Measurements from ENCODE around the gene TMIGD3.

TMIGD3 gene

DNA sequence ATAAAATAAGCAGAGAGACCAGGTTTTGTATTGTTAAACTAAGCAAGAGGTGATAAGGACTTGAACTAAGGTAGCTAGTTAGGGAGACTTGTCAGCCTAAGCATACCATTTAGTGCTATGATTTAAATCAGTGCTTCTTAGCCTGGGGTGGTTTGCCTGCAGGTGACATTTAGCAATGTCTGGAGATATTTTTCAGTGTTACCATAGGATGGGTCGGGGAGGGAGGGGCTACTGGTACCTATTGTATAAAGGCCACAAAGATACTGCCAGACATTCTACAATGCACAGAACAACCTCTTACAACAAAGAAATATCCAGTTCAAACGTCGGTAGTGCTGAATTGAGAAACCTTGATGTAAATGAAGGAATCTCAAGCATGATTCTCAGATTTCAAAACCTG is 50.9 kb downstream of the TMIGD3 start:
- TF ChIP-seq, protein P1, sequence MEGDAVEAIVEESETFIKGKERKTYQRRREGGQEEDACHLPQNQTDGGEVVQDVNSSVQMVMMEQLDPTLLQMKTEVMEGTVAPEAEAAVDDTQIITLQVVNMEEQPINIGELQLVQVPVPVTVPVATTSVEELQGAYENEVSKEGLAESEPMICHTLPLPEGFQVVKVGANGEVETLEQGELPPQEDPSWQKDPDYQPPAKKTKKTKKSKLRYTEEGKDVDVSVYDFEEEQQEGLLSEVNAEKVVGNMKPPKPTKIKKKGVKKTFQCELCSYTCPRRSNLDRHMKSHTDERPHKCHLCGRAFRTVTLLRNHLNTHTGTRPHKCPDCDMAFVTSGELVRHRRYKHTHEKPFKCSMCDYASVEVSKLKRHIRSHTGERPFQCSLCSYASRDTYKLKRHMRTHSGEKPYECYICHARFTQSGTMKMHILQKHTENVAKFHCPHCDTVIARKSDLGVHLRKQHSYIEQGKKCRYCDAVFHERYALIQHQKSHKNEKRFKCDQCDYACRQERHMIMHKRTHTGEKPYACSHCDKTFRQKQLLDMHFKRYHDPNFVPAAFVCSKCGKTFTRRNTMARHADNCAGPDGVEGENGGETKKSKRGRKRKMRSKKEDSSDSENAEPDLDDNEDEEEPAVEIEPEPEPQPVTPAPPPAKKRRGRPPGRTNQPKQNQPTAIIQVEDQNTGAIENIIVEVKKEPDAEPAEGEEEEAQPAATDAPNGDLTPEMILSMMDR (IDR thresholded peaks at IDR 0.05; ENCODE audit: low read depth, low read length, missing control alignments), result no peak
- H3K4me3 ChIP-seq (ENCODE audit: low read depth, low read length), result no peak overlapping the region
- DNase-seq (ENCODE audit: low read depth), result no peak

DNA sequence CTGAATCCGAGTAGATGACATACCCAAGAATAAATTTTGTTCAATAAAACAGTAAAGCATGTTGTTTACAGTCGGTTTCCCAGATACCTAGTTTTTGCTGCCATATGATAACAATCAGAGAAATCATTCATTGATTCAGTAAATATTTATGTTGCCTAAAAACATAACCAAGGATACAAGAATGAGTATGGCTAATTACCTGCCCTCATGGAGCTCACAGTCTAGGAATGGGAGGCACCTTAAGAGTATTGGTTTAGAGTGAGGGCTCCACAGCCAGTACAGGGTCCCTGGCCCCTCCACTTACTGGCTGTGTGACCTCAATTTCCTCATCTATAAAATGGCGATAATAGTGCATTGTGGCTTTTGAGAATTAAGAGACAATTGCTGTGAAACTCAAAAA is 53.2 kb downstream of the TMIGD3 start:
- peak overlapping the region; percentile 96 for H3K4me3 ChIP-seq (ENCODE audit: low read depth, low read length)
- DNase-seq (ENCODE audit: low read depth), result no peak
- TF ChIP-seq, protein P1 (IDR thresholded peaks at IDR 0.05; ENCODE audit: low read depth, low read length, missing control alignments), result no peak

DNA sequence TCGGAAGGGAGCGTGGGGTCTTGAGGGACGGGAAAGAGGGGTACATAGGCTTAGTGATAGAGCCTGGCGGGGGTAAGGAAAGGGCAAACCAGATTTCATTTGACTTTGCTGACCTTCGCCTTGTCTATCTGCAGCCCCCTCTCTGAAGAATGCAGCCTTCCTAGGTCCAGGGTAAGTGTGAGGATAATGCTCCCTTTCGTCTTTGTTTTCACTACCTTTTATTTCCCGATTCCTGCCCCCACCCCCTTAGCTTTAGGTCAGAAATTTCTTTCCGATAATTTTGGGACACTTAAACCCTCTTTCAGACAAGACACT is 53.8 kb downstream of the TMIGD3 start:
- TF ChIP-seq, protein P1 (IDR thresholded peaks at IDR 0.05; ENCODE audit: low read depth, low read length, missing control alignments), result no peak

DNA sequence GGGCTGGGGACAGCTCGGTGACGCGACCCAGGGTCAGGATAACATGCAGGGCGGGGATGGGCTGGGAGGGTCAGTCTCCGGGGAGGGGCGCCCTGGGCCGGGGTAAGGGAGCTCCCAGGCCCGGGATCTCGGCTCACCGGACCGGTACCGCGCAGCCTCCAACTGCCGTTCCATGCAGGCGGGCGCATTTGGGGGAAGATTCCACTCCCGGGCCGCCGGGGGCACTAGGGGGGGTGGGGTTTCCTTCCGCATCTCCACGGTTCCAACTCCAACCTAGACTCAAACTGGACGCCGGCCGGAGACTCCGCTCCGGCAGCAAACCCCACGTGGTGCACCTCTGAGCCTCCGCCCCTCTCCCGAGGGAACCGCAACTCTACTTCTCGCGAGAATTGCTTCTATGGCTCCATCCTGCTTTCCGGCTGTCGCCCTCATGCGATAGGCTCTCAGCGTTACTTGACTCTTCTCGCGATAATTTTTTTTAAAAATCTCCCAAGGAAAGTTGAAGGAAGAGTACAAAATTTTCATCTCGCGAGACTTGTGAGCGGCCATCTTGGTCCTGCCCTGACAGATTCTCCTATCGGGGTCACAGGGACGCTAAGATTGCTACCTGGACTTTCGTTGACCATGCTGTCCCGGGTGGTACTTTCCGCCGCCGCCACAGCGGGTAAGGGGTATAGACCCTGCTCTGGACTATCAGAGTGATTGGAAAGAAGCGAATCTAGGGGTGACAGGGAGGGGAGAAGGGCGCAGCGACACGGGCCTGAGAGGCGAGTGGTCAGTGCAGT is 54.3 kb downstream of the TMIGD3 start, which contains the start of the genes ATP5PB and WDR77:
ATP5PB (plus strand) TSS at position 547 of the 785 bp plus-strand sequence; CDS start at position 625, 78 bp downstream.
WDR77 (minus strand) TSS at position 339 of the 785 bp plus-strand sequence; CDS start at position 252, 87 bp downstream.
- TF ChIP-seq, protein P1 (IDR thresholded peaks at IDR 0.05; ENCODE audit: low read depth, low read length, missing control alignments), result no peak
- DNase-seq (ENCODE audit: low read depth), result peak; percentile 99
- H3K4me3 ChIP-seq (ENCODE audit: low read depth, low read length), result peak within 1 kb of the TSS; percentile 96

More for the DNA sequence above, 53.8 kb downstream of the TMIGD3 start:
- DNase-seq (ENCODE audit: low read depth), result no peak
- peak overlapping the region; percentile 96 for H3K4me3 ChIP-seq (ENCODE audit: low read depth, low read length)

DNA sequence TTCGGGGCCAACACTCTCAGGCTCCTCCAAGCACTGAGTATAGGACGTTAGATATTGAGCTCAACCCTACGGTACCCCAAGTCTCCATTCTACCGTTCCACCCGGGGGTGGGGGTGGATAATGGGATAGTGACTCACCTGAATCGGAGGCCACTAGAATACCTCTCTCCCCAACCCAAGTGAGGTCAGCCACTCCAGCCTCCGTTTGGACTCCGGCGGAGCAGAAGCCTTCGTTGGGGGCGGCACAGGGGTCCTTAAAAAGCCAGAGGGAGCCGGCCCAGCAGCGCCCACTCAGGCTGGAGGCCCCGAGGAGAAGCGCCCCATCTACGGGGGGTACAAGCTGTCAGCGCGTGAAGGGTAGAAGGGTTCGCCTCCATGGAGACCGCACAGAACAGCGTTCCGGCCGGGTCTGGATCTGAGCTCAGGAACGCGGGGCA is 54.9 kb downstream of the TMIGD3 start:
- TF ChIP-seq, protein P1 (IDR thresholded peaks at IDR 0.05; ENCODE audit: low read depth, low read length, missing control alignments), result no peak
- no peak for DNase-seq (ENCODE audit: low read depth)

DNA sequence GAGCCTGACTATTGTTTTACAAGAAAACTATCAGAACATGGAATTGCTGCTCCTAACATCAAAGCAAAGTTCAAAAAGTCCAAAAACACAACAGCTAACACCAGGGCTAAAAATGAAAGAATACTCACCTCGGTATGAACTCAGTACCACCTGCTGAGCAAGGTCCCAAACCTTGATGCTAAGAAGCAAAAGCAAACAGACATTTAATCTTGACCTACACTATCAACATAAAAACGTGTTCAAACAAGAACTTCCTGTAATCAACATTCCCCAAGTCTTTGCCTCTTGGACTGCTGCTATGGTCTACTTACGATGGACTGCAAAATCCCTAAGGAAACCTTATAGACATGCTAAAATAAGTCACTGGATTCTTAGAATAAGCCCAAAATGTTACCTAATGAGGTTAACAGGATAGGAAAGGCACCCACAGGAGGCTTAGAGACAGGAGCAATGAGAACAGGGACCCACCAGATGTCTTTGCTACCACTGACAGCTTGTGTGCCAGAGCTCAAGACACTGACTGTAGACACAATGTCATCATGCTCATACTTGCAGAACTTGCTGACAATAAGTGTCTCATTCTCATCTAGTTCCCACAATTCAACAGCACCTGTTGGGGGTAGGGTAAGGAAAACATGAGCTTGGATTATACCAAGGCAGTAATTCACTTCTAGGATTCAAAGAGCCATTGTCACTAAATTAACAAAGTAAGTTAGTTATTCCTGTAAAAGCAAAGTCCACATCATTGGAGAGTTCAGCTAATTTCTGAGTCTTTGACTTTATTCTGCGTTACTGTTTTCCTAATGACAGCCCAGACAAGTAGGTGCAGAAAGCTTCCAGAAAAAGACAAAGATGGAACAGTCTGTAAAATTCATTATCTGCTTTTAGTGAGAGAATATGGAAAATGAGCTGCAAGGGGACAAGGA is 56.2 kb downstream of the TMIGD3 start:
- H3K4me3 ChIP-seq (ENCODE audit: low read depth, low read length), result peak overlapping the region; percentile 96
- no peak for DNase-seq (ENCODE audit: low read depth)
- TF ChIP-seq, protein P1 (IDR thresholded peaks at IDR 0.05; ENCODE audit: low read depth, low read length, missing control alignments), result no peak

More for the DNA sequence above, 54.9 kb downstream of the TMIGD3 start:
- H3K4me3 ChIP-seq (ENCODE audit: low read depth, low read length), result peak overlapping the region; percentile 96

Measured in GM12864 (cell line).